Measurements from ENCODE around the gene PPP1R2C.

Gene PPP1R2C

DNA sequence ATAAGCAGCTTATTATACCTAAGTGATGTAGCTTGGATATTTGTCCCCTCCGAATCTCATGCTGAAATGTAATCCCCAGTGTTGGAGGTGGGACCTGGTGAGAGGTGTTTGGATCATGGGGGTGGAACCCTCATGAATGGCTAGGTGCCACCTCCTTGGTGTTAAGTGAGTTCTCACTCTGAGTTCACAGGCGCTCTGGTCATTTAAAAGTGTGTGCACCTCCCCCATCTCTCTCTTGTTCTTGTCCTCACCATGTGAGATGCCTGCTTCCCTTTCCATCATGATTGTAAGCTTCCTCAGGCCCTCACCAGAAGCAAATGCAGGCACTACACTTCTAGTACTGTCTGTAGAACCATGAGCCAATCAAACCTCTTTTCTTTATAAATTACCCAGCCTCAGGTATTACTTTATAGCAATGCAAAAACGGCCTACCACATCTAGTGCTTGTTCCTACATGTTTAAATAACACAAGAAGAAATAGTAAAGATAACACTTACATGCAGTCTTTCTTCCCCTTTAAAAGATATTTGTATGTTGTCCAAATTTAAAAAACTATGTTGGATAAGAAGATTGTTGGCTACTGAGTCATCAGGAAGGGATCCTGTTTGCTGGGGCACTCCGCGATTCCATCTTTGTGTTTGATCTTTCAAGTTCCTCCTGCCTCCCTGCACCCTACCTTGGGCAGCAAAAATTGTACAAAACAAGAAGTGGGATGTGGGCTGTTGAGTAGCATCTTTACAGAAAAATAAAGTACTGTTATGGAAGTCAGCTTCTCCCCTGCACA lies 29.7 kb downstream of the PPP1R2C start:
- DNase-seq: peak; percentile 55

GRCh38 chrX:42746606-42747005 lies 31.4 kb downstream of the PPP1R2C start:
- DNase-seq: peak; percentile 55

GRCh38 chrX:42740456-42740855 lies 37.5 kb downstream of the PPP1R2C start:
- no peak for DNase-seq

GRCh38 chrX:42739741-42740140 lies 38.2 kb downstream of the PPP1R2C start:
- DNase-seq: no peak

- DNase-seq: no peak
These were observed 38.7 kb downstream of the PPP1R2C start for GRCh38 chrX:42739258-42739657.

- no peak for DNase-seq
These were observed 39.4 kb downstream of the PPP1R2C start for GRCh38 chrX:42738552-42738951.

DNA sequence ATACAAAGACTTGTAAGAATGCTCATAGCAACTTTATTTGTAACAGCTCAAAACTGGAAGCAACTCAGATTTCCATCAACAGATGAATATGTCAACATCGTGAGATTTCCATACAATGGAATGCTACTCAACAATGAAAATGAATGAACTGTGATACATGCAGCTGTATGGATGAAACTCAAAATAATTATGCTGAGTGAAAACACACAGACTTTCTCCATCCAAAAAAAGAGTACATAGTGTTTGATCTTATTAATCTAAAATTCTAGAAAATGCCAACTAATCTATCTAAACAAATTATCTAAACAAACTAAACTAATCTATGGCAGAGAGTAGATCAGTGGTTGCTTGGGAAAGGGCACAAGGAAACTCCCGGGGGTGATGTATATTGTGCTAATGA lies 42.7 kb downstream of the PPP1R2C start:
- DNase-seq: no peak

- no peak for DNase-seq
These were observed 45.5 kb downstream of the PPP1R2C start for GRCh38 chrX:42732506-42732905.

All from fibroblast of skin of back (primary cell).